ENCODE data around the gene HCN2.

Gene HCN2

GRCh38 chr19:657611-658010 is 67.9 kb downstream of the HCN2 start:
- DNase-seq (ENCODE audit: low read depth, low spot score): no peak
- TF ChIP-seq EZH2 (IDR thresholded peaks at IDR 0.05) (no peak), POLR2AphosphoS5 (IDR thresholded peaks at IDR 0.05; ENCODE audit: borderline replicate concordance, low read depth, low read length) (no peak), FOXP2 (optimal IDR thresholded peaks at IDR 0.05; ENCODE audit: control extremely low read depth, extremely low read length, insufficient read depth) (no peak)
- H3K9me3 ChIP-seq (ENCODE audit: low read depth, low read length): no peaks in the 10 kb centered on the region
- no peak overlapping the region for H3K27ac ChIP-seq
- peaks cover 11% of the 10 kb centered on the region; the same call in 1 of the 2 replicates for H3K36me3 ChIP-seq (ENCODE audit: insufficient read depth, low read length)
- H3K9ac ChIP-seq (ENCODE audit: insufficient read length): no peak overlapping the region
- H3K4me3 ChIP-seq: no peak overlapping the region

- Histone ChIP-seq H3K27ac (no peak overlapping the region), H3K9me3 (ENCODE audit: low read depth, low read length) (no peaks in the 10 kb centered on the region), H3K9ac (ENCODE audit: insufficient read length) (no peak overlapping the region), H3K4me3 (no peak overlapping the region), H3K36me3 (ENCODE audit: insufficient read depth, low read length) (peaks cover 8% of the 10 kb centered on the region; the same call in 1 of the 2 replicates)
- no peak for TF ChIP-seq POLR2AphosphoS5 (IDR thresholded peaks at IDR 0.05; ENCODE audit: borderline replicate concordance, low read depth, low read length)
- TF ChIP-seq EZH2 (IDR thresholded peaks at IDR 0.05): no peak
- TF ChIP-seq FOXP2 (optimal IDR thresholded peaks at IDR 0.05; ENCODE audit: control extremely low read depth, extremely low read length, insufficient read depth): no peak
- no peak for DNase-seq (ENCODE audit: low read depth, low spot score)
Observed at GRCh38 chr19:658059-658839, 68.6 kb downstream of the HCN2 start.

DNA sequence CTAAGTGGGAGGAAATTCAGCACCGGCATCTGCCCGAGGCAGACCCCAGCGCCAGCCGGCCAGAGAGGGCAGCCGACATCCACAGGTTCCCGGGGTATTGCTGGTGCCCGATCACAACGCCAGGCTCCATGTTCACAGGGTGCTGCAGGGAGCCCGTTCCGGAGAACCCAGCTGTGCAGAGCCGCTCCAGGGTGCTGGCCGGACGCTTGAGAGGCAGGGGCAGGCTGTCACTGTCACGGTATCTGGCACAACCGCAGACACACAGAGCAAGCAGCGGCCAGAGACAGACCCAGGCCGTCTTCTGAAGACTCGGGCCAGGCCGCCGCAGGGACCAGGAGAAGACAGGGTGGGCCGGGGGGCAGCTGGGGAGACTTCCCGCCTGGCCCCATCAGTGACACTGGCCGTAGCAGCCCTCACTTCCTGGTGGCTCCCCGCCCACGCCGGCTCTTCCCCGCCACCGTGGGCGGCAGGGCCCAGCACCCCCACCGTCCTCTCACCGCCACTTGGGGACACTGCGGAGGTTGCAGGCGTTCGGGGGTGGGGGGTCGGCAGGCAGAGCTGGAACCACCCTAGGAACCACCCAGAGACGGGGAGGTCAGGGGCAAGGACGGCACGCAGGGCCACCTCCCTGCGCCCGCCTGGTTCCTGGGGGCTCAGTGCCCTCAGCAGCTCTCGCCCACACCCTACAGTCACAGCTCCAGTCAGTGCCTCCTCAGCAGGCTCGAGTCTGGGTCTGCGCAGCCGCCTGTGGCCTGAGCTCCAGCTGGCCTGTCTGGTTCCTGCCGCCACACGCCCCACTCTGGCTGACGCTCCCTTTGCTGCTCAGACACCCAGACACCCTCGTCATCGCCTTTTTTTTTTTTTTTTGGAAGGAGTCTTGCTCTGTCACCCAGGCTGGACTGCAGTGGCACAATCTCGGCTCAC is 69.5 kb downstream of the HCN2 start:
- no peak for DNase-seq (ENCODE audit: low read depth, low spot score)
- H3K4me3 ChIP-seq: no peak overlapping the region
- no peak for TF ChIP-seq EZH2 (IDR thresholded peaks at IDR 0.05)
- TF ChIP-seq POLR2AphosphoS5 (IDR thresholded peaks at IDR 0.05; ENCODE audit: borderline replicate concordance, low read depth, low read length): no peak
- no peak for TF ChIP-seq FOXP2 (optimal IDR thresholded peaks at IDR 0.05; ENCODE audit: control extremely low read depth, extremely low read length, insufficient read depth)
- H3K9me3 ChIP-seq (ENCODE audit: low read depth, low read length): no peaks in the 10 kb centered on the region
- no peak overlapping the region for H3K27ac ChIP-seq
- no peak overlapping the region for H3K9ac ChIP-seq (ENCODE audit: insufficient read length)
- no peaks in the 10 kb centered on the region; the same call in 1 of the 2 replicates for H3K36me3 ChIP-seq (ENCODE audit: insufficient read depth, low read length)

DNA sequence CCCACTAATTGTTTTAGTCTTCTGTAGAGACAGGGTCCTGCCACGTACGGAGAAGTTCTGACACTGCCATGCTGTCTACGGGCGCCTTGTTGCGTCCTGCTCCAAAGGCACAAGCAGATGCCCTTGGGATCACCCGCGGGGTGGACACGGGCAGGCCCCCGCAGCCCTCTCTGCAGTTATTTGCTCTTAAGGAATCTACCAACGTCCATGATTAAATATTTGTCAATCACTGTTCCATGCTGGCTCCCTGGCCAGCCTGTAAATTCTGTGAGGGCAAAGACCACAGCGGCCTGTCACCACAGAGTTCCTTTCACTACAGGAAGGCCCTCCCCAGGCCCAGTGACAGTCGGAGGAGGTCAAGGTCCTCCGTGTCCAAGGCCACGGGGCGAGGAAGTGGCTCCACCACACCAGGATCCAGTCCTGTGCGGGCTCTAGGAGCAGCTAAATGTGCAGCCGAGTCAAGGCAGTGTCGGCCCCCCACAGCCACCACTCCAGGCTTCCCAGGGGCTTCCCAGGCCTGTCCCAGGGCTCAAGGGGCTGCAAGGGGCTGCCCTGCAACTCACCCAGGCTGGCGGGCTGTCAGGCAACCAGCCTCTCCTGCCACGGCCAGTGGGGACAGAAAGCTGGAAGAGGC is 71.2 kb downstream of the HCN2 start:
- H3K9me3 ChIP-seq (ENCODE audit: low read depth, low read length): no peaks in the 10 kb centered on the region
- peak overlapping the region; percentile 53; the same call in 1 of the 2 replicates for H3K27ac ChIP-seq
- peak overlapping the region; percentile 98 for H3K9ac ChIP-seq (ENCODE audit: insufficient read length)
- no peak for DNase-seq (ENCODE audit: low read depth, low spot score)
- H3K36me3 ChIP-seq (ENCODE audit: insufficient read depth, low read length): no peaks in the 10 kb centered on the region; the same call in 1 of the 2 replicates
- H3K4me3 ChIP-seq: peak overlapping the region; percentile 93
- TF ChIP-seq FOXP2 (optimal IDR thresholded peaks at IDR 0.05; ENCODE audit: control extremely low read depth, extremely low read length, insufficient read depth) (no peak), EZH2 (IDR thresholded peaks at IDR 0.05) (no peak)

DNA sequence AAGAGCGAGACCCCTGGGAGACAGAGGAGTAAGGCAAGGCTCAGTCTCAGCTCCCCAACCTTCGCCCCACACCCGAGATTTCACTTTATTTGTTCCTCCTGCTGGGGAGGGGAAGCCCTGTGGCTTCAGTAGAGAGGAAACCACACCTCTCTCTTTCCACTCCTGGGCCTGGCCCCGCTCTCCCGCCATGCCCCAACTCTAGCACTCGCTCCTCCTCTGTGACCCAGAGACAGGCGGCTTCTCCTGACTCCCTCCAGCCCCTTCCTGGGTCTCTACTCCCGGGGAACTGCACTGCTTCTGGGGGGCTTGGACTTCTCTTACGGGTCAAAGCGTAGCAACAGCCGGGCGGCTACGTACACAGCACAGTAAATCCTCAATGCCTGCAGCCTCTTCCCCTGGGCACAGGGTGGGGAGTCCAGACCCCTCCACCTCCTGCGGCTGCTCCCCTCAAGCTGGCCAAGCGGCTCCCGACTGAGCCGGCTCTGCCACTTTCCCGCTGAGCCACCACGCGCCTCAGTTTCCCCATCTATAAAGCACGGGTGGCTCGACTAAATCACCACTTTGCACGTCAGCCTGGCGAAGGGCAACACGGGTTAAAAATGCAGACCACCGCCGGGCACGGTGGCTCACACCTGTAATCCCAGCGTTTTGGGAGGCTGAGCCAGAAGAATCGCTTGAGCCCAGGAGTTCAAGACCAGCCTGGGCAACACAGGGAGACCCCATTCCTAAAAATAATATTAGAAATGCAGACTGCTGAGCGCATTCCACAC is 71.9 kb downstream of the HCN2 start:
- Histone ChIP-seq H3K9ac (ENCODE audit: insufficient read length) (peak overlapping the region; percentile 98), H3K27ac (peak overlapping the region; percentile 81; the same call in 1 of the 2 replicates), H3K4me3 (peak overlapping the region; percentile 93), H3K36me3 (ENCODE audit: insufficient read depth, low read length) (no peaks in the 10 kb centered on the region; the same call in 1 of the 2 replicates), H3K9me3 (ENCODE audit: low read depth, low read length) (no peaks in the 10 kb centered on the region)
- TF ChIP-seq FOXP2 (optimal IDR thresholded peaks at IDR 0.05; ENCODE audit: control extremely low read depth, extremely low read length, insufficient read depth) (no peak), EZH2 (IDR thresholded peaks at IDR 0.05) (no peak), POLR2AphosphoS5 (IDR thresholded peaks at IDR 0.05; ENCODE audit: borderline replicate concordance, low read depth, low read length) (no peak)
- DNase-seq (ENCODE audit: low read depth, low spot score): no peak

GRCh38 chr19:662207-662961 is 72.7 kb downstream of the HCN2 start:
- peak overlapping the region; percentile 81 for H3K27ac ChIP-seq
- TF ChIP-seq FOXP2 (optimal IDR thresholded peaks at IDR 0.05; ENCODE audit: control extremely low read depth, extremely low read length, insufficient read depth) (no peak), EZH2 (IDR thresholded peaks at IDR 0.05) (no peak), POLR2AphosphoS5 (IDR thresholded peaks at IDR 0.05; ENCODE audit: borderline replicate concordance, low read depth, low read length) (no peak)
- H3K36me3 ChIP-seq (ENCODE audit: insufficient read depth, low read length): no peaks in the 10 kb centered on the region; the same call in 1 of the 2 replicates
- peak overlapping the region; percentile 98 for H3K9ac ChIP-seq (ENCODE audit: insufficient read length)
- H3K4me3 ChIP-seq: peak overlapping the region; percentile 93
- DNase-seq (ENCODE audit: low read depth, low spot score): no peak
- no peaks in the 10 kb centered on the region for H3K9me3 ChIP-seq (ENCODE audit: low read depth, low read length)

Measured in SK-N-MC (cell line).